Lung (tissue), 12 donors: ENCODE data around the gene POFUT1. TPM values are rescaled to one million over a fixed set of nuclear protein-coding genes. Genes with fewer than 3 reads are reported as not detected.

Experiments
- ATAC-seq: fragments of 200-7000 bp; cut with Tn5 transposase; one replicate; pipeline ENCODE4 v1.9.1; 2020; ENCODE audit warnings: moderate number of reproducible peaks; ENCODE audit not compliant: insufficient read depth, low FRiP score
- DNase-seq, 3 donors: peaks; one replicate each; pipeline ENCODE4 v3.0.0-alpha.2; 2013 to 2017
- H3K27ac ChIP-seq, 2 donors: one replicate each; pipeline ENCODE4 v1.5.1; 2013; ENCODE audit warnings: mild to moderate bottlenecking in 2 of 2, moderate library complexity in 2 of 2, control low read depth in 1 of 2, inconsistent platforms in 1 of 2, low read depth in 1 of 2, low read length in 1 of 2
- H3K27me3 ChIP-seq, 3 donors: one replicate each; pipeline ENCODE4 v1.5.1; 2013; ENCODE audit warnings: low read length in 2 of 3; ENCODE audit not compliant: control insufficient read depth in 3 of 3, insufficient read depth in 3 of 3
- H3K36me3 ChIP-seq, 4 donors: one replicate each; pipeline ENCODE4 v1.5.1; 2013; ENCODE audit warnings: low read length in 4 of 4, mild to moderate bottlenecking in 1 of 4, moderate library complexity in 1 of 4; ENCODE audit not compliant: control insufficient read depth in 4 of 4, insufficient read depth in 4 of 4
- H3K4me1 ChIP-seq, 5 donors: one replicate each; pipeline ENCODE4 v1.5.1; 2013; ENCODE audit warnings: low read length in 5 of 5, mild to moderate bottlenecking in 2 of 5, moderate library complexity in 1 of 5; ENCODE audit not compliant: control insufficient read depth in 5 of 5, insufficient read depth in 5 of 5
- H3K4me3 ChIP-seq: one replicate; pipeline ENCODE4 v1.5.1; 2013; ENCODE audit warnings: mild to moderate bottlenecking, control low read depth, moderate library complexity
- H3K9ac ChIP-seq, 2 donors: one replicate each; pipeline ENCODE4 v1.5.1; 2013; ENCODE audit warnings: low read length in 2 of 2, control low read depth in 1 of 2; ENCODE audit not compliant: insufficient read depth in 1 of 2
- H3K9me3 ChIP-seq, 4 donors: one replicate each; pipeline ENCODE4 v1.5.1; 2013; ENCODE audit warnings: low read length in 3 of 4, mild to moderate bottlenecking in 1 of 4, moderate library complexity in 1 of 4; ENCODE audit not compliant: control insufficient read depth in 4 of 4, insufficient read depth in 3 of 4
- WGBS, 2 donors: extraction: QIAGEN DNeasy Blood & Tissue Kit; methylation state at CpG; one replicate each; pipeline ENCODE4 v1.1.7; 2013; 5-methylcytosine and 5-hydroxymethylcytosine counted together
- polyA plus RNA-seq, 2 donors: library from polyadenylated mRNA; stranded (reverse); fragments of 200-250 nt; gene quantifications; one replicate each; pipeline ENCODE4 v1.2.1, GENCODE V29; 2013
- total RNA-seq, 2 donors: library from RNA; depleted of rRNA in 1 of 2; stranded (reverse); fragments of >200 nt in 1 of 2; gene quantifications; one replicate each; pipeline ENCODE4 v1.2.1, GENCODE V29; 2014 to 2021
- TF ChIP-seq, protein P1 (sequence below): IDR thresholded peaks from 2 replicates; pipeline ENCODE4 v1.5.1; 2012; ENCODE audit warnings: mild to moderate bottlenecking; ENCODE audit errors: control extremely low read depth, extremely low read depth
- donor health status: control.
- donor health status: control.
- donor health status: Bipolar disorder and iron deficiency.
- donor health status: healthy.
- donor health status: DM: yes; HTN: yes; CAD: no.

Gene POFUT1
- total and polyA plus RNA-seq, 4 donors, result 9.0 to 37.1 (median 21.7) TPM

DNA sequence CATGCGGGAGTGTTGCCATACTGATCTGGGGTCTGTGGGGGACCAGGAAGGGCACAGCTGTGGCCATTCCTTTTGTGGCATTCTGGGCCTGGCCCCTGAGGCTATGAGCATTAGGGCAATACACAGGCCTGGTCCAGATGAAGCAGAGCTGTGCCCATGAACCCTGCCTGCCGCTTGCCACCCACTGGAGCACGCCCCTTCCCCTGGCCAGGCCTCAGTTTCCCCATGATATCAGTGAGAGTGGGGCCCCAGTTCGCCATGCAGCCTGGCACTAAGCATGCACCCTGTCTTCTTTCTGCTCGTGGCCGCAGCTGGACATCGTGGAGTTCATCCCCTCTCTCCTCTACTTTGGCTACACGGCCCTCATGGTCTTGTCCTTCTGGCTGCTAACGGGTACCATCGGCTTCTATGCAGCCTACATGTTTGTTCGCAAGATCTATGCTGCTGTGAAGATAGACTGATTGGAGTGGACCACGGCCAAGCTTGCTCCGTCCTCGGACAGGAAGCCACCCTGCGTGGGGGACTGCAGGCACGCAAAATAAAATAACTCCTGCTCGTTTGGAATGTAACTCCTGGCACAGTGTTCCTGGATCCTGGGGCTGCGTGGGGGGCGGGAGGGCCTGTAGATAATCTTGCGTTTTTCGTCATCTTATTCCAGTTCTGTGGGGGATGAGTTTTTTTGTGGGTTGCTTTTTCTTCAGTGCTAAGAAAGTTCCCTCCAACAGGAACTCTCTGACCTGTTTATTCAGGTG, 42.5 kb upstream of the POFUT1 start:
- Histone ChIP-seq H3K27ac (no peak overlapping the region), H3K27me3 (no peaks in the 10 kb centered on the region), H3K9ac (no peak overlapping the region), H3K4me1 (peaks cover 0 to 12% (median 3%) of the 10 kb centered on the region in 5 donors), H3K4me3 (no peak overlapping the region), H3K36me3 (peaks cover 13 to 42% (median 24%) of the 10 kb centered on the region in 4 donors), H3K9me3 (no peaks in the 10 kb centered on the region)
- TF ChIP-seq, protein P1, sequence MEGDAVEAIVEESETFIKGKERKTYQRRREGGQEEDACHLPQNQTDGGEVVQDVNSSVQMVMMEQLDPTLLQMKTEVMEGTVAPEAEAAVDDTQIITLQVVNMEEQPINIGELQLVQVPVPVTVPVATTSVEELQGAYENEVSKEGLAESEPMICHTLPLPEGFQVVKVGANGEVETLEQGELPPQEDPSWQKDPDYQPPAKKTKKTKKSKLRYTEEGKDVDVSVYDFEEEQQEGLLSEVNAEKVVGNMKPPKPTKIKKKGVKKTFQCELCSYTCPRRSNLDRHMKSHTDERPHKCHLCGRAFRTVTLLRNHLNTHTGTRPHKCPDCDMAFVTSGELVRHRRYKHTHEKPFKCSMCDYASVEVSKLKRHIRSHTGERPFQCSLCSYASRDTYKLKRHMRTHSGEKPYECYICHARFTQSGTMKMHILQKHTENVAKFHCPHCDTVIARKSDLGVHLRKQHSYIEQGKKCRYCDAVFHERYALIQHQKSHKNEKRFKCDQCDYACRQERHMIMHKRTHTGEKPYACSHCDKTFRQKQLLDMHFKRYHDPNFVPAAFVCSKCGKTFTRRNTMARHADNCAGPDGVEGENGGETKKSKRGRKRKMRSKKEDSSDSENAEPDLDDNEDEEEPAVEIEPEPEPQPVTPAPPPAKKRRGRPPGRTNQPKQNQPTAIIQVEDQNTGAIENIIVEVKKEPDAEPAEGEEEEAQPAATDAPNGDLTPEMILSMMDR, result no peak
- ATAC-seq, result no peak
- no peak for DNase-seq
- 89 to 91% methylated on average over 21 of the region's 21 CpGs for WGBS, 2 donors

DNA sequence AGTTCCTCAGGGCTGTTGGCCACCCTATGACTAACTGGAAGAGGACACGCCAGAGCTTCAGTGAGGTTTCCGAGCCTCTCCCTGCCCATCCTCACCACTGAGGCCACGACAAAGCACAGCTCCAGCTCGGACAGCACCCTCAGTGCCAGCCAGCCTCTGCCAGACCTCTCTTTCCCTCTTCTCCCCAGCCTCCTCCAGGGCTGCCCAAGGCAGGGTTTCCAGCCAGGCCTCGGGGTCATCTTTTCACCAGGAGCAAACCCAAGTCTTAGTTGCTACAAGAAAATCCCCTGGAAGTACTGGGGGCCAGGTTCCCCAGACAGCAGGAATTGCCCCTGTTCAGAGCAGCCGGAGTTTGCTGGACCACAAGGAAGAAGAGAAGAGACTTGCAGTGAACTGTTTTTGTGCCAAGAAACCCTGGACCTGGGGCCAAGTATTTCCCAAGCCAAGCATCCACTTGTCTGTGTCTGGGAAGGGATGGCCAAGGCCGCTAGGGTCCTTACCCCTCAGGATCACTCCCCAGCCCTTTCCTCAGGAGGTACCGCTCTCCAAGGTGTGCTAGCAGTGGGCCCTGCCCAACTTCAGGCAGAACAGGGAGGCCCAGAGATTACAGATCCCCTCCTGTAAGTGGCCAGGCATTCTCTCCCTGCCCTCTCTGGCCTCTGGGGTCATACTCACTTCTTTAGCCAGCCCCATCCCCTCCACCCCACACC, 41.7 kb upstream of the POFUT1 start:
- ATAC-seq (no peak), DNase-seq (peak in 1 of 3 donors; percentile 44)
- Histone ChIP-seq H3K27ac (no peak overlapping the region), H3K27me3 (no peaks in the 10 kb centered on the region), H3K4me3 (no peak overlapping the region), H3K36me3 (peaks cover 10 to 38% (median 23%) of the 10 kb centered on the region in 4 donors), H3K4me1 (peaks cover 0 to 12% (median 3%) of the 10 kb centered on the region in 5 donors), H3K9me3 (no peaks in the 10 kb centered on the region), H3K9ac (no peak overlapping the region)
- WGBS, 2 donors, result 88 to 89% methylated on average over 8 of the region's 8 CpGs
- TF ChIP-seq, protein P1, result no peak

DNA sequence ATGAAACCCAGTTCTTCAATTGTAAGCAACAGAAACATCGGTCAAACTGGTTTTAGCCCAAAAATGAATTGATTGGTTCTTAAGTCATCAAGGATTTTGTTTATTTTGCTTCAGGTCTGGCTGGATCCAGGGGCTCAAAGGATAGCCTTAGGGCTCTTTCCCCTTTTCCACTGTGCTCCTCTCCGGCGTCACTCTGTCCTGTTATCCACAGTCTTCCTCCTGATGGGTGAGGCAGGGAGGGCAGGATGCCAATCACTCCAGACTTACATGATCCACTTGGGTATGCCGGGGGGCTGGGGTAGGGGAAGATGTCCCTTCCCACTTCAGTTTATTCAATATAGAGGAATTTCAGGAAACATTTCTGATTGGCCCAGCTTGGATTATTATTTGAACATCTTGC, 40.1 kb upstream of the POFUT1 start:
- Histone ChIP-seq H3K4me1 (peaks cover 0 to 6% (median 3%) of the 10 kb centered on the region in 5 donors), H3K27me3 (no peaks in the 10 kb centered on the region), H3K36me3 (peaks cover 5 to 29% (median 13%) of the 10 kb centered on the region in 4 donors), H3K4me3 (no peak overlapping the region), H3K9me3 (peaks cover 0 to 2% (median 0%) of the 10 kb centered on the region in 4 donors), H3K9ac (no peak overlapping the region), H3K27ac (no peak overlapping the region)
- ATAC-seq (no peak), DNase-seq (no peak)
- TF ChIP-seq, protein P1, result no peak
- 94 to 95% methylated on average over 4 of the region's 4 CpGs for WGBS, 2 donors
